H9 (cell line): Measurements from ENCODE around the gene DUSP2. TPM values are rescaled to one million over a fixed set of nuclear protein-coding genes. Genes with fewer than 3 reads are reported as not detected.

ENCODE experiments used
- DNase-seq: peaks from one replicate; pipeline ENCODE4 v3.0.0-alpha.2; 2017
- H2AFZ ChIP-seq: one replicate; pipeline ENCODE4 v1.6.1; 2013; ENCODE audit warnings: mild to moderate bottlenecking, low read length, control low read depth, moderate library complexity
- H2AK5ac ChIP-seq: 2 replicates; pipeline ENCODE4 v1.6.1; 2013; ENCODE audit warnings: low read length, control low read depth, mixed read lengths; ENCODE audit not compliant: insufficient read length
- H2BK120ac ChIP-seq: one replicate; pipeline ENCODE4 v1.6.1; 2013; ENCODE audit warnings: low read depth, mild to moderate bottlenecking, low read length, control low read depth, inconsistent platforms; ENCODE audit not compliant: poor library complexity, severe bottlenecking
- H2BK12ac ChIP-seq: 2 replicates; pipeline ENCODE4 v1.6.1; 2013; ENCODE audit warnings: low read length, control low read depth, mixed read lengths, low read depth; ENCODE audit not compliant: insufficient read length
- H2BK15ac ChIP-seq: 2 replicates; pipeline ENCODE4 v1.6.1; 2013; ENCODE audit warnings: low read depth, low read length, control low read depth
- H2BK20ac ChIP-seq: one replicate; pipeline ENCODE4 v1.6.1; 2013; ENCODE audit warnings: low read depth, mild to moderate bottlenecking, low read length, control low read depth, inconsistent platforms; ENCODE audit not compliant: poor library complexity, severe bottlenecking
- H2BK5ac ChIP-seq: 2 replicates; pipeline ENCODE4 v1.6.1; 2013; ENCODE audit warnings: low read length, control low read depth, mixed read lengths; ENCODE audit not compliant: insufficient read length
- H3K14ac ChIP-seq: 2 replicates; pipeline ENCODE4 v1.6.1; 2013; ENCODE audit warnings: low read length, control low read depth; ENCODE audit not compliant: insufficient read depth
- H3K18ac ChIP-seq: 2 replicates; pipeline ENCODE4 v1.6.1; 2013; ENCODE audit warnings: low read depth, mild to moderate bottlenecking, mixed read lengths, low read length, control low read depth; ENCODE audit not compliant: insufficient read length
- H3K23ac ChIP-seq: 2 replicates; pipeline ENCODE4 v1.6.1; 2013; ENCODE audit warnings: low read length, control low read depth, mixed read lengths, low read depth; ENCODE audit not compliant: insufficient read length
- H3K23me2 ChIP-seq: 2 replicates; pipeline ENCODE4 v1.6.1; 2013; ENCODE audit warnings: low read depth, mild to moderate bottlenecking, mixed read lengths, low read length, control low read depth; ENCODE audit not compliant: insufficient read length, poor library complexity, severe bottlenecking
- H3K27ac ChIP-seq: 2 replicates; pipeline ENCODE4 v1.5.1; 2013; ENCODE audit warnings: low read length, control low read depth, mixed read lengths, low read depth; ENCODE audit not compliant: insufficient read length
- H3K27me3 ChIP-seq: 2 replicates; pipeline ENCODE4 v1.6.1; 2013; ENCODE audit warnings: low read length, control low read depth, inconsistent platforms; ENCODE audit not compliant: insufficient read depth
- H3K4ac ChIP-seq: 2 replicates; pipeline ENCODE4 v1.6.1; 2013; ENCODE audit warnings: low read depth, mild to moderate bottlenecking, control low read depth, inconsistent platforms, low read length, moderate library complexity
- H3K4me1 ChIP-seq: 2 replicates; pipeline ENCODE4 v1.6.1; 2013; ENCODE audit warnings: low read length, control low read depth, inconsistent platforms; ENCODE audit not compliant: insufficient read depth
- H3K4me2 ChIP-seq: 2 replicates; pipeline ENCODE4 v1.6.1; 2013; ENCODE audit warnings: low read length, control low read depth, mixed read lengths; ENCODE audit not compliant: insufficient read length, insufficient read depth
- H3K56ac ChIP-seq: 2 replicates; pipeline ENCODE4 v1.6.1; 2013; ENCODE audit warnings: low read depth, mild to moderate bottlenecking, mixed read lengths, low read length, control low read depth; ENCODE audit not compliant: insufficient read length
- H3K79me1 ChIP-seq: 2 replicates; pipeline ENCODE4 v1.6.1; 2013; ENCODE audit warnings: low read depth, mild to moderate bottlenecking, moderate library complexity, low read length, control low read depth, inconsistent platforms; ENCODE audit not compliant: insufficient read depth, poor library complexity, severe bottlenecking
- H3K79me2 ChIP-seq: 2 replicates; pipeline ENCODE4 v1.6.1; 2013; ENCODE audit warnings: low read length, control low read depth, inconsistent platforms; ENCODE audit not compliant: insufficient read depth
- H3K9ac ChIP-seq: 2 replicates; pipeline ENCODE4 v1.6.1; 2013; ENCODE audit warnings: low read length, control low read depth, mixed read lengths; ENCODE audit not compliant: insufficient read length; ENCODE audit errors: extremely low read depth
- H3K9me3 ChIP-seq: one replicate; pipeline ENCODE4 v1.6.1; 2013; ENCODE audit warnings: low read depth, low read length, inconsistent platforms; ENCODE audit not compliant: control insufficient read depth
- H3T11ph ChIP-seq: one replicate; pipeline ENCODE4 v1.6.1; 2013; ENCODE audit warnings: mild to moderate bottlenecking, low read length, control low read depth, inconsistent platforms
- H4K20me1 ChIP-seq: one replicate; pipeline ENCODE4 v1.6.1; 2013; ENCODE audit not compliant: control insufficient read depth, insufficient read length, insufficient read depth
- H4K5ac ChIP-seq: 2 replicates; pipeline ENCODE4 v1.6.1; 2013; ENCODE audit warnings: low read depth, mild to moderate bottlenecking, mixed read lengths, low read length, control low read depth; ENCODE audit not compliant: insufficient read length
- H4K8ac ChIP-seq: replicated peaks from 2 replicates; pipeline ENCODE4 v1.6.1; 2013; ENCODE audit warnings: low read length, control low read depth, mixed read lengths, low read depth; ENCODE audit not compliant: insufficient read length
- H4K91ac ChIP-seq: 2 replicates; pipeline ENCODE4 v1.6.1; 2013; ENCODE audit warnings: low read depth, mild to moderate bottlenecking, moderate library complexity, mixed read lengths, low read length, control low read depth; ENCODE audit not compliant: insufficient read length
- H3K27ac Mint-ChIP-seq, 3 experiments: 2 replicates in 2 of 3; 3 replicates in 1 of 3; pipeline ENCODE4 v1.8.0; 2020 to 2021; ENCODE audit warnings: mixed read lengths in 3 of 3, mild to moderate bottlenecking in 1 of 3, moderate library complexity in 1 of 3
- H3K27me3 Mint-ChIP-seq: 2 replicates; pipeline ENCODE4 v1.8.0; 2021; ENCODE audit warnings: low read depth, mild to moderate bottlenecking, moderate library complexity, mixed read lengths
- H3K36me3 Mint-ChIP-seq, 3 experiments: 2 replicates in 2 of 3; 3 replicates in 1 of 3; pipeline ENCODE4 v1.8.0; 2020 to 2021; ENCODE audit warnings: low read depth in 3 of 3, mixed read lengths in 3 of 3; ENCODE audit not compliant: insufficient read depth in 1 of 3
- H3K4me1 Mint-ChIP-seq, 2 experiments: 2 replicates each; pipeline ENCODE4 v1.8.0; 2020; ENCODE audit warnings: mixed read lengths in 2 of 2
- H3K4me3 Mint-ChIP-seq, 2 experiments: 2 replicates in 1 of 2; 3 replicates in 1 of 2; pipeline ENCODE4 v1.8.0; 2020 to 2021; ENCODE audit warnings: mild to moderate bottlenecking in 2 of 2, mixed read lengths in 2 of 2, moderate library complexity in 1 of 2
- H3K9me3 Mint-ChIP-seq, 2 experiments: 2 replicates in 1 of 2; 3 replicates in 1 of 2; pipeline ENCODE4 v1.8.0; 2020; ENCODE audit warnings: mild to moderate bottlenecking in 2 of 2, mixed read lengths in 2 of 2, moderate library complexity in 1 of 2
- WGBS: extraction: QIAGEN DNeasy Blood & Tissue Kit; methylation state at CpG from one replicate; pipeline ENCODE4 v1.1.7; 2013; ENCODE audit warnings: missing lambda C conversion rate, low lambda C conversion rate, mixed read lengths; ENCODE audit not compliant: insufficient read length; ENCODE audit errors: extremely low coverage; 5-methylcytosine and 5-hydroxymethylcytosine counted together
- total RNA-seq: library from RNA; stranded (reverse); gene quantifications from 2 replicates; pipeline ENCODE4 v1.2.1, GENCODE V29; 2021
- TF ChIP-seq, protein P1 (sequence below): fragments of 200-600 bp; sonication (generic); conservative IDR thresholded peaks from 3 replicates; pipeline ENCODE4 v1.8.0; 2021; ENCODE audit warnings: antibody characterized with exemption, mild to moderate bottlenecking

DUSP2 gene
- total RNA-seq, 1 experiment from 2014 or later, result 14.9 TPM

DNA sequence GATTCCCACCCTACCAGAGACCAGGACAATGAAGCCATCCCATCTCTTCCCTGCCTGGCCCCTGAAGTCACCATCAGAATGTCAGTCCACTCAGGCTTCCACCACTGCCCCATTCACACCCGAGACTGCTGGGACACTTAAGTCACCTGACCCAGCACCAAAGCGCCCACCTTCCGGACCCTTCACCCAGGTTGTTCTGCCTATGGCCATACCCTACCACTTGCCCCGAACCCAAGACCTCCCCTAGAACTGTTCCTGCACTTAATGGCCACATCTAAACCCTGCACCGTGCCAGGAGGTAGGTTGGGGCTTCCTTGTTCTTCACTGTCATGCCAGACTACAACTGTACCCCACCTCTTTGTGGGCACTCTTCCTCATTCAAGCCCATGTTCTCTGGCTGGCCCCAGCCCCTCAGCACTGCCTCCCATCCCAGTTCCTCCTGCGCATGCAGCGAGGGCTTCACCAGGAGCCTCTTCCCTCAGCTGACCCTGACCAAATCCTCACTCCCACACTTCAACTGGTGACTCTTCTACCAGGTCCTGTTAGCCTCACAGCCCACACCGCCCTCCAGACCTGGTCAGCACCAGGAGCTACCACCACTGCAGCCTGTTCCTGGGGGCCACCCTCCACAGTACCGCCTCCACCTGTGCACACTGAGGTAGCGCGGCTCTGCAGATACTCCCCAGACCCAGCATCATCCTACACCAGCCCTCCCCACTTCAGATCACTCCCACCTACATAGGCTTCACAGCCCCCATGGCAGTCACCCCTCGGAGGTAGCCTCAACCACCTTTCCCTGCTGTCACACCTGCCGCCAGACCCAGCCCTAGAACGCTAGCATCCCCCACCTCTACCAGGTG, 20.6 kb downstream of the DUSP2 start:
- no peaks in the 10 kb centered on the region for H3K27me3 ChIP-seq
- H3K4ac ChIP-seq, result no peak overlapping the region
- no peaks in the 10 kb centered on the region for H3K79me1 ChIP-seq
- H3K4me2 ChIP-seq, result no peak overlapping the region
- H3K23me2 ChIP-seq, result no peaks in the 10 kb centered on the region
- H2BK12ac ChIP-seq, result no peak overlapping the region
- no peak for DNase-seq
- H3K9me3 ChIP-seq, result no peaks in the 10 kb centered on the region
- H3K9ac ChIP-seq, result no peak overlapping the region
- Mint-ChIP-seq H3K4me1 (peaks cover 8 to 10% of the 10 kb centered on the region in 2 experiments), H3K27me3 (peaks cover 40% of the 10 kb centered on the region), H3K36me3 (no peaks in the 10 kb centered on the region; a peak in 1 of 7 replicates), H3K27ac (no peak overlapping the region), H3K9me3 (no peaks in the 10 kb centered on the region), H3K4me3 (no peak overlapping the region)
- no peak overlapping the region for H3K18ac ChIP-seq
- H4K91ac ChIP-seq, result no peak overlapping the region
- TF ChIP-seq, protein P1, sequence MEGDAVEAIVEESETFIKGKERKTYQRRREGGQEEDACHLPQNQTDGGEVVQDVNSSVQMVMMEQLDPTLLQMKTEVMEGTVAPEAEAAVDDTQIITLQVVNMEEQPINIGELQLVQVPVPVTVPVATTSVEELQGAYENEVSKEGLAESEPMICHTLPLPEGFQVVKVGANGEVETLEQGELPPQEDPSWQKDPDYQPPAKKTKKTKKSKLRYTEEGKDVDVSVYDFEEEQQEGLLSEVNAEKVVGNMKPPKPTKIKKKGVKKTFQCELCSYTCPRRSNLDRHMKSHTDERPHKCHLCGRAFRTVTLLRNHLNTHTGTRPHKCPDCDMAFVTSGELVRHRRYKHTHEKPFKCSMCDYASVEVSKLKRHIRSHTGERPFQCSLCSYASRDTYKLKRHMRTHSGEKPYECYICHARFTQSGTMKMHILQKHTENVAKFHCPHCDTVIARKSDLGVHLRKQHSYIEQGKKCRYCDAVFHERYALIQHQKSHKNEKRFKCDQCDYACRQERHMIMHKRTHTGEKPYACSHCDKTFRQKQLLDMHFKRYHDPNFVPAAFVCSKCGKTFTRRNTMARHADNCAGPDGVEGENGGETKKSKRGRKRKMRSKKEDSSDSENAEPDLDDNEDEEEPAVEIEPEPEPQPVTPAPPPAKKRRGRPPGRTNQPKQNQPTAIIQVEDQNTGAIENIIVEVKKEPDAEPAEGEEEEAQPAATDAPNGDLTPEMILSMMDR, result no peak
- no peak overlapping the region for H2BK120ac ChIP-seq
- no peak overlapping the region for H2AFZ ChIP-seq
- H2AK5ac ChIP-seq, result no peak overlapping the region
- H3K23ac ChIP-seq, result no peak overlapping the region
- H3K56ac ChIP-seq, result no peak overlapping the region
- no peak overlapping the region for H3K14ac ChIP-seq
- no CpG with 5 or more reads among the region's 14 CpGs for WGBS
- no peak overlapping the region for H4K8ac ChIP-seq
- no peak overlapping the region for H4K5ac ChIP-seq
- no peak overlapping the region for H2BK15ac ChIP-seq
- no peak overlapping the region for H2BK5ac ChIP-seq
- H3K27ac ChIP-seq, result no peak overlapping the region
- no peaks in the 10 kb centered on the region for H4K20me1 ChIP-seq
- no peak overlapping the region for H2BK20ac ChIP-seq
- no peaks in the 10 kb centered on the region for H3K79me2 ChIP-seq
- no peaks in the 10 kb centered on the region for H3K4me1 ChIP-seq
- H3T11ph ChIP-seq, result no peak overlapping the region
